A549 (cell line): Measurements from ENCODE around the gene OR5H6. TPM values are rescaled to one million over a fixed set of nuclear protein-coding genes. Genes with fewer than 3 reads are reported as not detected.

ENCODE experiments used
- ATAC-seq, 2 experiments: fragments of 200-7000 bp in 1 of 2; fragments of >200 bp in 1 of 2; cut with Nextera tagmentation in 1 of 2; cut with Tn5 transposase in 1 of 2; 3 replicates each; pipeline versions ENCODE4 v1.8.0 to v1.9.1; 2018 to 2020; ENCODE audit warnings: mild to moderate bottlenecking in 1 of 2, moderate library complexity in 1 of 2
- CTCF ChIA-PET: fragments of 300-600 bp; sonication (Branson Sonifier 250); formaldehyde crosslinking; extraction: SDS; loops from one replicate; lab custom pipeline; 2021; ENCODE audit warnings: antibody characterized with exemption, inconsistent platforms; lab: Yijun Ruan, JAX
- POLR2A ChIA-PET: fragments of 350-600 bp; formaldehyde crosslinking; extraction: SDS; loops from one replicate; lab custom pipeline; 2021; ENCODE audit warnings: antibody characterized with exemption, inconsistent platforms; lab: Yijun Ruan, JAX
- DNase-seq, 2 experiments: peaks; one replicate each; pipeline versions ENCODE4 v3.0.0 to v3.0.0-alpha.2; 2011 to 2016; ENCODE audit warnings: low read depth in 1 of 2, low spot score in 1 of 2
- FAIRE-seq: peaks from 2 replicates; lab custom pipeline; 2011; peaks lifted over from hg19 to GRCh38; lab: Jason Lieb, UNC
- H3K27ac ChIP-seq, 2 experiments: fragments of >200 bp; sonication (Bioruptor Twin); formaldehyde crosslinking; 3 replicates each; pipeline ENCODE4 v1.5.1; 2016 to 2017
- H3K4me1 ChIP-seq: fragments of >200 bp; sonication (Bioruptor Twin); formaldehyde crosslinking; 3 replicates; pipeline ENCODE4 v1.6.1; 2016
- H3K4me2 ChIP-seq: fragments of >200 bp; sonication (Bioruptor Twin); formaldehyde crosslinking; 3 replicates; pipeline ENCODE4 v1.6.1; 2016
- H3K4me3 ChIP-seq: fragments of >200 bp; sonication (Bioruptor Twin); formaldehyde crosslinking; 3 replicates; pipeline ENCODE4 v1.5.1; 2016
- H3K9me3 ChIP-seq: fragments of >200 bp; sonication (Bioruptor Twin); formaldehyde crosslinking; 3 replicates; pipeline ENCODE4 v1.6.1; 2016
- ATOH8 ChIP-seq: fragments of 250-450 bp; sonication (Bioruptor Pico); IDR thresholded peaks from 2 replicates; pipeline ENCODE4 v1.5.0; 2020; ENCODE audit warnings: low read depth, mild to moderate bottlenecking, moderate library complexity
- BHLHE40 ChIP-seq: IDR thresholded peaks from 2 replicates; pipeline ENCODE4 v1.6.1; 2012; ENCODE audit warnings: low read depth, low read length, inconsistent platforms
- CEBPB ChIP-seq, 2 experiments: fragments of >200 bp in 1 of 2; sonication (Bioruptor Twin) in 1 of 2; formaldehyde crosslinking in 1 of 2; IDR thresholded peaks; 2 replicates each; pipeline ENCODE4 v1.6.1; 2012 to 2016
- EHF ChIP-seq: fragments of 250-450 bp; sonication (Bioruptor Pico); IDR thresholded peaks from 2 replicates; pipeline ENCODE4 v1.5.0; 2020; ENCODE audit warnings: mild to moderate bottlenecking
- EHMT2 ChIP-seq: fragments of 200-600 bp; sonication (generic); IDR thresholded peaks from 2 replicates; pipeline ENCODE4 v1.6.1; 2016; ENCODE audit warnings: antibody characterized with exemption, low read depth, mild to moderate bottlenecking, moderate library complexity
- FOSB ChIP-seq: fragments of 250-450 bp; sonication (Bioruptor Pico); IDR thresholded peaks from 2 replicates; pipeline ENCODE4 v1.5.0; 2020; ENCODE audit warnings: mild to moderate bottlenecking, moderate library complexity
- FOSL2 ChIP-seq, 2 experiments: fragments of 450-650 bp in 1 of 2; fragments of >200 bp in 1 of 2; sonication (Bioruptor Twin) in 1 of 2; formaldehyde crosslinking; IDR thresholded peaks; 2 replicates each; pipeline versions ENCODE4 v1.5.0 to v1.6.1; 2016 to 2020; ENCODE audit warnings: mild to moderate bottlenecking in 1 of 2, moderate library complexity in 1 of 2
- FOXS1 ChIP-seq: fragments of 250-450 bp; sonication (Bioruptor Pico); IDR thresholded peaks from 2 replicates; pipeline ENCODE4 v1.5.0; 2020; ENCODE audit warnings: mild to moderate bottlenecking, moderate library complexity
- HDAC2 ChIP-seq: fragments of 200-600 bp; sonication (generic); IDR thresholded peaks from 2 replicates; pipeline ENCODE4 v1.6.1; 2016
- HEYL ChIP-seq: fragments of 250-450 bp; sonication (Bioruptor Pico); IDR thresholded peaks from 2 replicates; pipeline ENCODE4 v1.8.0; 2021; ENCODE audit warnings: mild to moderate bottlenecking, moderate library complexity
- HOXB13 ChIP-seq: fragments of 250-450 bp; sonication (Bioruptor Pico); IDR thresholded peaks from 2 replicates; pipeline ENCODE4 v1.5.0; 2020; ENCODE audit warnings: low read depth, mild to moderate bottlenecking, moderate library complexity
- HOXB5 ChIP-seq: fragments of 250-450 bp; sonication (Bioruptor Pico); IDR thresholded peaks from 2 replicates; pipeline ENCODE4 v1.5.0; 2020; ENCODE audit warnings: mild to moderate bottlenecking, moderate library complexity
- JUNB ChIP-seq: fragments of >200 bp; sonication (Bioruptor Twin); formaldehyde crosslinking; IDR thresholded peaks from 2 replicates; pipeline ENCODE4 v1.6.1; 2016
- KDM5A ChIP-seq: fragments of 200-600 bp; sonication (generic); IDR thresholded peaks from 2 replicates; pipeline ENCODE4 v1.6.1; 2016; ENCODE audit warnings: antibody characterized with exemption, mild to moderate bottlenecking
- MAFK ChIP-seq: fragments of 450-650 bp; IDR thresholded peaks from 2 replicates; pipeline ENCODE4 v1.6.1; 2014; ENCODE audit not compliant: partially characterized antibody
- MAX ChIP-seq: IDR thresholded peaks from 2 replicates; pipeline ENCODE4 v1.6.1; 2012
- MYC ChIP-seq: IDR thresholded peaks from 2 replicates; pipeline ENCODE4 v1.6.1; 2012; ENCODE audit warnings: mild to moderate bottlenecking, inconsistent platforms, low read length, improper control_type of control experiment, borderline replicate concordance
- PHF8 ChIP-seq: fragments of 200-600 bp; sonication (generic); IDR thresholded peaks from 2 replicates; pipeline ENCODE4 v1.6.1; 2016; ENCODE audit warnings: low read depth, mild to moderate bottlenecking, antibody characterized with exemption, moderate library complexity, borderline replicate concordance
- RAD21 ChIP-seq, 2 experiments: fragments of >200 bp in 1 of 2; sonication (Bioruptor Twin) in 1 of 2; formaldehyde crosslinking in 1 of 2; IDR thresholded peaks in 1 of 2; conservative IDR thresholded peaks in 1 of 2; 2 replicates in 1 of 2; 3 replicates in 1 of 2; pipeline ENCODE4 v1.6.1; 2012 to 2018; ENCODE audit warnings: inconsistent platforms in 1 of 2
- RNF2 ChIP-seq: fragments of 200-600 bp; sonication (generic); IDR thresholded peaks from 2 replicates; pipeline ENCODE4 v1.6.1; 2016; ENCODE audit warnings: low read depth, mild to moderate bottlenecking, antibody characterized with exemption, moderate library complexity, borderline replicate concordance
- SREBF2 ChIP-seq: fragments of 450-650 bp; IDR thresholded peaks from 2 replicates; pipeline ENCODE4 v1.6.1; 2014; ENCODE audit warnings: mild to moderate bottlenecking, moderate library complexity
- TFCP2L1 ChIP-seq: fragments of 250-450 bp; sonication (Bioruptor Pico); IDR thresholded peaks from 2 replicates; pipeline ENCODE4 v1.5.0; 2021; ENCODE audit warnings: mild to moderate bottlenecking
- ZNF302 ChIP-seq: fragments of 250-450 bp; sonication (Bioruptor Pico); IDR thresholded peaks from 2 replicates; pipeline ENCODE4 v1.9.0; 2021; ENCODE audit warnings: inconsistent platforms, mild to moderate bottlenecking, moderate library complexity
- WGBS: methylation state at CpG from one replicate; pipeline ENCODE4 v1.1.6; 2017; ENCODE audit errors: missing lambda C conversion rate; 5-methylcytosine and 5-hydroxymethylcytosine counted together
- polyA plus RNA-seq, 4 experiments: library from polyadenylated mRNA; depleted of rRNA in 3 of 4; stranded (reverse); fragments of >200 nt; fragmentation: RNase III in 1 of 4; extraction: RNeasy Plus Mini Kit Qiagen cat#74134 plus additional on column Dnase treatment in 1 of 4; gene quantifications; 2 replicates in 3 of 4; 3 replicates in 1 of 4; pipeline ENCODE4 v1.2.3, GENCODE V29; 2011 to 2017

Gene OR5H6
- polyA plus RNA-seq, 2 of the 4 experiments (the other 2 are of a cell fraction), result not detected

GRCh38 chr3:98233468-98233867 is 30.6 kb upstream of the OR5H6 start (continued):
- TF ChIP-seq FOSL2 (IDR thresholded peaks at IDR 0.05) (no peak), FOSL2 (CRISPR knock-in tag; IDR thresholded peaks at IDR 0.05) (no peak), MYC (no peak), CEBPB (IDR thresholded peaks at IDR 0.05) (no peak), EHMT2 (no peak)

- no peak for ATAC-seq
- ChIA-PET CTCF (no interaction called here), POLR2A (no interaction called here)
- no peak overlapping the region for H3K4me3 ChIP-seq
- no peak for TF ChIP-seq FOSB
- TF ChIP-seq FOSL2 (IDR thresholded peaks at IDR 0.05), result no peak
- TF ChIP-seq FOSL2 (CRISPR knock-in tag; IDR thresholded peaks at IDR 0.05), result peak; percentile 37; the same call in 1 of the 2 replicates
- TF ChIP-seq, all 56 proteins: peak for 1
- no peak for FAIRE-seq
- no peaks in the 10 kb centered on the region for H3K9me3 ChIP-seq
- no peaks in the 10 kb centered on the region for H3K4me1 ChIP-seq
- H3K27ac ChIP-seq, result no peak overlapping the region
- no peak for DNase-seq
- no peak overlapping the region for H3K4me2 ChIP-seq
These were observed 23.9 kb upstream of the OR5H6 start for GRCh38 chr3:98240131-98240530.

- no peaks in the 10 kb centered on the region for H3K9me3 ChIP-seq
- H3K27ac ChIP-seq, result no peak overlapping the region
- no peak for DNase-seq
- no peak for FAIRE-seq
- no peaks in the 10 kb centered on the region for H3K4me1 ChIP-seq
- ChIA-PET CTCF (no interaction called here), POLR2A (no interaction called here)
- ATAC-seq, result no peak
- no peak overlapping the region for H3K4me3 ChIP-seq
- no peak overlapping the region for H3K4me2 ChIP-seq
- 2% methylated on average over 1 of the region's 1 CpG for WGBS
- TF ChIP-seq TFCP2L1 (no peak), EHF (CRISPR knock-in tag) (no peak), HEYL (CRISPR knock-in tag) (no peak), ATOH8 (CRISPR knock-in tag) (no peak), ZNF302 (CRISPR knock-in tag) (no peak)
These were observed 21.9 kb upstream of the OR5H6 start for GRCh38 chr3:98242155-98242554.

GRCh38 chr3:98243843-98244242 is 20.2 kb upstream of the OR5H6 start:
- ATAC-seq (no peak), DNase-seq (no peak), FAIRE-seq (no peak)
- ChIA-PET CTCF (no interaction called here), POLR2A (no interaction called here)
- no peak overlapping the region for H3K27ac ChIP-seq
- H3K4me3 ChIP-seq, result no peak overlapping the region
- WGBS, result 5% methylated on average over 7 of the region's 7 CpGs
- no peak overlapping the region for H3K4me2 ChIP-seq
- no peaks in the 10 kb centered on the region for H3K4me1 ChIP-seq
- TF ChIP-seq HOXB13 (CRISPR knock-in tag), result no peak
- no peak for TF ChIP-seq EHF (CRISPR knock-in tag)
- TF ChIP-seq PHF8, result no peak
- no peak for TF ChIP-seq BHLHE40
- no peak for TF ChIP-seq HOXB5 (CRISPR knock-in tag)
- no peak for TF ChIP-seq SREBF2
- TF ChIP-seq MAFK, result no peak
- no peak for TF ChIP-seq RNF2
- no peak for TF ChIP-seq KDM5A
- no peak for TF ChIP-seq RAD21 (conservative IDR thresholded peaks at IDR 0.05 in 1 of 2, IDR thresholded peaks at IDR 0.05 in 1 of 2)
- TF ChIP-seq FOXS1 (CRISPR knock-in tag), result no peak
- no peak for TF ChIP-seq JUNB
- TF ChIP-seq MAX, result no peak
- TF ChIP-seq HDAC2, result no peak
- no peak for TF ChIP-seq EHMT2
- no peaks in the 10 kb centered on the region for H3K9me3 ChIP-seq
